Kidney epithelial cell (primary cell): ENCODE results near the gene LHB. TPM values are rescaled to one million over a fixed set of nuclear protein-coding genes. Genes with fewer than 3 reads are reported as not detected.
A peak's percentile ranks its signal among the peaks of the same experiment; 100 is the strongest.

Source experiments
- DNase-seq: peaks from one replicate; pipeline ENCODE4 v3.0.0-alpha.2; 2010; ENCODE audit warnings: low read depth
- H3K27me3 ChIP-seq: 2 replicates; pipeline ENCODE4 v1.6.0; 2011; ENCODE audit warnings: low read length; ENCODE audit not compliant: control insufficient read depth, insufficient read depth
- H3K36me3 ChIP-seq: 2 replicates; pipeline ENCODE4 v1.5.1; 2011; ENCODE audit warnings: low read length; ENCODE audit not compliant: control insufficient read depth, insufficient read depth
- H3K4me3 ChIP-seq: 2 replicates; pipeline ENCODE4 v1.5.1; 2011; ENCODE audit warnings: low read depth, mild to moderate bottlenecking, control low read depth, low read length
- total RNA-seq: library from RNA; depleted of rRNA; stranded (reverse); fragments of >200 nt; gene quantifications from 2 replicates; pipeline ENCODE4 v1.2.3, GENCODE V29; 2015
- TF ChIP-seq, protein P1 (sequence below): IDR thresholded peaks from 2 replicates; pipeline ENCODE4 v1.5.1; 2011; ENCODE audit warnings: mild to moderate bottlenecking, moderate library complexity, low read length, control low read depth, inconsistent platforms; ENCODE audit not compliant: insufficient read depth, poor library complexity, severe bottlenecking

Gene LHB
- total RNA-seq, 1 donor from 2014 or later: 8.2 TPM

DNA sequence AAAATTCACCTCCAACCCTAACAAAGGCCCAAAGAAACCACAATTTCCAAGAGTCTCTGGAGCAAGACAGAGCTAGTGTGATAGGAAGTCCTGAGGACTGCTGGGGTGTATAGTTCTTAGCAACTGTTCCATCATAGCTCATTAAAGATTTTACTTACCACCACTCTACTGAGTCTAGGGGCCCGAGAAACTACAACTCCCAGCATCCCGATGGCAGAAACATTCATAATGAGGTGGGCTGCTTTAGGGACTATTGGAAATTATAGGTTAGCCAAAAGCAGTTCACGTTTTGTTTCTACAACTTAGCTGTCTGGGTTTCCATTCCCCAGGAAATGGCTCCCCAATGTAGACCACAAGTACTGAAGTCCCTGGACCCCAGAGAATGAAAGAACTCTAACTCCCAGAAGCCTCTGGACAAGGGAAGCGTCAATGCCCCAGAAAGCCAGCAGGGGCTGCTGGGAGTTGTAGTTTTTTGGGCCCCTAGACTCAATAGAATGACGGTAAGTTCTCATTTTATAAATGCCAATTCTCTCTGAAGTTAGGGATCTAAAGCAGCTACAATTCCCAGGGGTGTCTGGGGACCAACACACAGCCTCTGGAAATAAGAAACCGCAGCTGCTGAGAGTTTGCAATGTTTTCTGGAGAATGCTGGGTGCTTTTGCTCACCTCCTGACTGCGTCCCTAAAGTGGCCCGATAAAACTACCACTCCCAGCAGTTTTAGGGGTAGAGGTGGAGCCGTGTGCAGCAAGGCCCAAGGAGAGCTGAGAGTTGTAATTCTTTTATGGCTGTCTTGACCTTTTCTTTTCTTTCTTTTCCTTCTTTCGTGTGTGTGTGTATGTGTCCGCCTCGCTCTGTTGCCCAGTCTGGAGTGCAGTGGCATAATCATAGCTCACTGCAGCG lies 40.7 kb downstream of the LHB start:
- peaks cover 1% of the 10 kb centered on the region for H3K36me3 ChIP-seq

DNA sequence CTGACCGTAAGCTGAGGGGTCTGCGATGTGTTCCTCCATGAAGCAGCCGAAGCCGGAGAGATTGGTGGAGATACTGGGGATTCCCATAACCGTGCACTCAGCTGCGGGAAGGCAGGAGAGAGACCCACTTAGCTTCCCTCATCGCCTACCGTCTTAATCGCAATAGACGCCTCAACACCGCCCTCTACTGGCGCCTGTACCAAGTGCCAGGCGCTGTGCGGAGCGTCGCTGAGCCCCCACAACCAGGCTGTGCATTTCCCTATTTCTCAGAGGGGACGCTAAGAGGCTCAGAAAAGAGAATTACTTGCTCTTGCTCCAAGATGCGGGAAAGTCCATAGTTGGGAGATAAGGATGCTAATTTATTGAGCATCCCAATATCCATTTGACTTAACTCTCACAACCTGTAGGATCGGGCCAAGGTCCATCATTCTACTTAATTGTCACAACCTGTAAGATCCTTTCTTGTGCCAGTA lies 45.9 kb downstream of the LHB start:
- Histone ChIP-seq H3K4me3 (no peak overlapping the region), H3K27me3 (no peaks in the 10 kb centered on the region), H3K36me3 (no peaks in the 10 kb centered on the region)
- DNase-seq: no peak
- TF ChIP-seq, protein P1, sequence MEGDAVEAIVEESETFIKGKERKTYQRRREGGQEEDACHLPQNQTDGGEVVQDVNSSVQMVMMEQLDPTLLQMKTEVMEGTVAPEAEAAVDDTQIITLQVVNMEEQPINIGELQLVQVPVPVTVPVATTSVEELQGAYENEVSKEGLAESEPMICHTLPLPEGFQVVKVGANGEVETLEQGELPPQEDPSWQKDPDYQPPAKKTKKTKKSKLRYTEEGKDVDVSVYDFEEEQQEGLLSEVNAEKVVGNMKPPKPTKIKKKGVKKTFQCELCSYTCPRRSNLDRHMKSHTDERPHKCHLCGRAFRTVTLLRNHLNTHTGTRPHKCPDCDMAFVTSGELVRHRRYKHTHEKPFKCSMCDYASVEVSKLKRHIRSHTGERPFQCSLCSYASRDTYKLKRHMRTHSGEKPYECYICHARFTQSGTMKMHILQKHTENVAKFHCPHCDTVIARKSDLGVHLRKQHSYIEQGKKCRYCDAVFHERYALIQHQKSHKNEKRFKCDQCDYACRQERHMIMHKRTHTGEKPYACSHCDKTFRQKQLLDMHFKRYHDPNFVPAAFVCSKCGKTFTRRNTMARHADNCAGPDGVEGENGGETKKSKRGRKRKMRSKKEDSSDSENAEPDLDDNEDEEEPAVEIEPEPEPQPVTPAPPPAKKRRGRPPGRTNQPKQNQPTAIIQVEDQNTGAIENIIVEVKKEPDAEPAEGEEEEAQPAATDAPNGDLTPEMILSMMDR: peak; percentile 92

More for the DNA sequence above, 40.7 kb downstream of the LHB start:
- TF ChIP-seq, protein P1: no peak
- Histone ChIP-seq H3K27me3 (no peaks in the 10 kb centered on the region), H3K4me3 (no peak overlapping the region)
- no peak for DNase-seq

DNA sequence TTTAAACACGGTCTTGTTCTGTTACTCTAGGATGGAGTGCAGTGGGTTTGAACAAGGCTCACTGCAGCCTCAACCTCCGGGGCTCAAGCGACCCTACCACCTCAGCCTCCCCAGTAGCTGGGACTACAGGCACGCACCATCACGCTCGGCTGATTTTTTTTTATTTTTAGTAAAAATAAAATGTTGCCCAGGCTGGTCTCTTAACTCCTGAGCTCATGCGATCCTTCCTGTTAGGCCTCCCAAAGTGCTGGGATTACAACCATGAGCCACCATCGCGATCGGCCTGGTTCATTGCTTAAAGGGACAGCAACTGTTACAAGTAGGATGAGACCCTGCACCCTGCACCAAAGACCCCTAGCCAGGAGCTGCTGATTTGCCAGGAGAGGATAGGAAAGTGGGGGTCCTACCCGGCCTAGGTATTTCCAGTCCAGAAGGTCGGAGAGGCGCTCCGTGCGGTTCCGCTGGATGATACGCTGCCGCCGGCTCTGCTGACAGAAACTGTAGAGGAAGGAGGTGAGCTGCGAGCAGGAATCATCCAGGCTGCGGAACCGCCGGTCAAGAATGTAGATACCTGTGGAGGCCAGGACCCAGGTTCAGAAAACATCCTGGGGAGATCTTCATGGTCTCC lies 46.6 kb downstream of the LHB start:
- H3K36me3 ChIP-seq: no peaks in the 10 kb centered on the region
- no peaks in the 10 kb centered on the region for H3K27me3 ChIP-seq
- no peak overlapping the region for H3K4me3 ChIP-seq
- TF ChIP-seq, protein P1: no peak
- no peak for DNase-seq

DNA sequence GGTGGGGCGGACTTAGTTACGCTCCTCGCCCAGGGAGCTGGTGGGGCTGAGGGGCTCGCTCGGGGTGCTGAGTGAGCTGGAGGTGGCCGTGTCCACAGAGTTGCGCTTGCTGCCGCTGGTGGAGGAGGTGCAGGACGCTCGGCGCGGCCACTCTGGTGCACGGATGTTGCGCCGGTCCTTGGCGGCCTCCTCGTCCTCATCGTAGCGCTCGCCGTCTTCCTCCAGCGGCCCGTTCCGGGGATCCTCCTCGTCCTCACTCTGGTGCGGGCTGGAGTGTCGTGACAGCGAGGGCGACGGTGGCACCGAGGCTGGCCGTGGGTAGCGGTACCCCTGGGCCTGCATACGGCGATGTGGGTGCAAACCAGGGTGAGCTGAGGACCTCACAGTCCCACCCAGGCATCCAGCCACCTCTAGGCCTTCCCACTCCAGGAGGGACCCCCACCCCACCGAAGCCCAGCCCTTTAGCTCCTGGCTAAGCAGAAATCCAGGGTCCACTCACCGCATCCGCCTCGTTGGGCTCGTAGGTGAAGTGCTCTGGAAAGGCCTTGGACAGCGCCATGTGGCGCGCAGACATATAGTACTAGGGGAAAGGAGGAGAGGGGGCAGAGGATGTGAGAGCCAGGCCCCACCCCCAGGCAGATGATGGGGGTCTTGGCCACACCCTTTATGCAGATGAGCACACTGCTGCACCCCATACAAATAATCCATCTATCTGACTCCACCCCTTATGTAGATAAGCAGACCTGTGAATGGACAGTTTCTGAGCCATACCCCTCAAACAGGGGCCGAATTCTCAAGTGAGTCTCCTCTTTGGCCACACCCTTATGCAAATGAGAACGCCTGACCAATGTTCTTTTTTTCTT lies 47.4 kb downstream of the LHB start:
- DNase-seq: no peak
- H3K36me3 ChIP-seq: no peaks in the 10 kb centered on the region
- no peaks in the 10 kb centered on the region for H3K27me3 ChIP-seq
- H3K4me3 ChIP-seq: no peak overlapping the region
- TF ChIP-seq, protein P1: no peak

DNA sequence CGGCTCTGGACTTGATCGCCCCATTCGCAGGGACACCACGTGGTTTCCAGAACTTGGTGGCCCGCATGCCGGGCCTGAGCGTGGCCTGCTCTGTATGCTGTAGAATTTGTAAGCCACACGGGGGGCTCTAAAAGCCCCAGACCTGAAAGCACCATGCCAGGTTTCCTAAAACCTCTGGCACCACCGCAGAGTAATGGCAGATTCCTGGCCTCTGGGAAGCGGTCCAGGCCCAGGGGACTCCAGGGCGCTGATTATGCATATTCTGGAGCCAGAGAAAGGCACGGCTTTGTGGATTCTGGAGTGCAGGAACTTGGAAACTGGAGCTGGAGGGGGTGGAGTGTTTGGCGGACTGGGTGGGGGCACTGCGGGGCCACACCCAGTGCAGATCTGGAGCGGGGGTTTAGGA lies 48.1 kb downstream of the LHB start:
- TF ChIP-seq, protein P1: no peak
- no peaks in the 10 kb centered on the region for H3K27me3 ChIP-seq
- DNase-seq: no peak
- H3K4me3 ChIP-seq: no peak overlapping the region
- no peaks in the 10 kb centered on the region for H3K36me3 ChIP-seq
